Uterus (tissue), 4 donors: ENCODE results near the gene PSMC5. TPM values are rescaled to one million over a fixed set of nuclear protein-coding genes. Genes with fewer than 3 reads are reported as not detected.
"Not testable (repeated sequence)": the region's sequence is repeated elsewhere in the genome, so short reads cannot be mapped to it uniquely, and the experiment has no call there.

Experiments
- DNase-seq, 2 donors: peaks; one replicate each; pipeline ENCODE4 v3.0.0-alpha.2; 2019 to 2020
- H3K27ac ChIP-seq, 2 donors: fragments of 200-600 bp; sonication (generic); 1 replicate in 1 of 2; 2 replicates in 1 of 2; pipeline ENCODE4 v1.5.1; 2016 to 2018
- H3K27me3 ChIP-seq, 2 donors: fragments of 200-600 bp; sonication (generic); one replicate each; pipeline ENCODE4 v1.5.1; 2018 to 2019; ENCODE audit warnings: control low read depth in 1 of 2
- H3K36me3 ChIP-seq, 2 donors: fragments of 200-600 bp; sonication (generic); one replicate each; pipeline ENCODE4 v1.5.1; 2019; ENCODE audit warnings: control low read depth in 1 of 2
- H3K4me1 ChIP-seq, 2 donors: fragments of 200-600 bp; sonication (generic); one replicate each; pipeline ENCODE4 v1.5.1; 2018 to 2019; ENCODE audit warnings: control low read depth in 1 of 2
- H3K4me3 ChIP-seq, 2 donors: fragments of 200-600 bp; sonication (generic); 1 replicate in 1 of 2; 2 replicates in 1 of 2; pipeline ENCODE4 v1.5.1; 2018 to 2019; ENCODE audit warnings: mild to moderate bottlenecking in 1 of 2
- H3K9me3 ChIP-seq, 2 donors: fragments of 200-600 bp; sonication (generic); one replicate each; pipeline ENCODE4 v1.5.1; 2019; ENCODE audit warnings: control low read depth in 1 of 2
- CTCF ChIP-seq, 4 experiments: fragments of 200-600 bp in 2 of 4; fragments of 450-650 bp in 2 of 4; sonication (generic) in 2 of 4; IDR thresholded peaks; one replicate each; pipeline ENCODE4 v1.5.1; 2016 to 2019; ENCODE audit warnings: antibody characterized with exemption in 4 of 4, mild to moderate bottlenecking in 2 of 4, moderate library complexity in 1 of 4
- POLR2A ChIP-seq, 2 donors: fragments of 450-650 bp; IDR thresholded peaks; one replicate each; pipeline ENCODE4 v1.6.1; 2016; ENCODE audit warnings: antibody characterized with exemption in 2 of 2, mild to moderate bottlenecking in 1 of 2, moderate library complexity in 1 of 2
- intact Hi-C: fragments of 100-400 bp; cut with DNase I; formaldehyde crosslinking; loops from one replicate; pipeline ENCODE4 v1.15.1; 2023; ENCODE audit warnings: low total_unique reads
- total RNA-seq, 4 donors: library from RNA; depleted of rRNA in 3 of 4; stranded (reverse); fragments of >200 nt in 3 of 4; gene quantifications; one replicate each; pipeline versions ENCODE4 v1.1.0 to v1.2.4, GENCODE V29; 2014 to 2023
- donor health status: DM: yes; HTN: yes; CAD: no.

The PSMC5 gene
- total RNA-seq, 4 donors from 2014 or later, result 12.6 to 103 (median 40.2) TPM

- Histone ChIP-seq H3K36me3 (no peaks in the 10 kb centered on the region), H3K4me1 (no peaks in the 10 kb centered on the region), H3K4me3 (no peak overlapping the region), H3K9me3 (no peaks in the 10 kb centered on the region), H3K27me3 (no peaks in the 10 kb centered on the region), H3K27ac (no peak overlapping the region)
- DNase-seq, result no peak
- TF ChIP-seq CTCF (IDR thresholded peaks at IDR 0.05) (no peak), POLR2A (IDR thresholded peaks at IDR 0.05) (no peak)
- intact Hi-C loops, result no loop called here
Observed at GRCh38 chr17:63859257-63859656, 32.0 kb downstream of the PSMC5 start.

GRCh38 chr17:63866625-63867024 lies 39.4 kb downstream of the PSMC5 start:
- H3K9me3 ChIP-seq, H3K36me3 ChIP-seq, H3K4me3 ChIP-seq, H3K27me3 ChIP-seq, DNase-seq, H3K4me1 ChIP-seq, H3K27ac ChIP-seq, intact Hi-C loops: not testable (repeated sequence)

- H3K9me3 ChIP-seq, H3K36me3 ChIP-seq, H3K27me3 ChIP-seq, H3K4me1 ChIP-seq, H3K4me3 ChIP-seq, intact Hi-C loops, H3K27ac ChIP-seq, DNase-seq: not testable (repeated sequence)
Observed at GRCh38 chr17:63869491-63870291, 42.5 kb downstream of the PSMC5 start.

GRCh38 chr17:63870292-63870665 lies 43.0 kb downstream of the PSMC5 start:
- H3K27me3 ChIP-seq, H3K36me3 ChIP-seq, intact Hi-C loops, DNase-seq, H3K9me3 ChIP-seq, H3K4me3 ChIP-seq, H3K27ac ChIP-seq, H3K4me1 ChIP-seq: not testable (repeated sequence)

GRCh38 chr17:63871646-63872365 lies 44.6 kb downstream of the PSMC5 start:
- intact Hi-C loops, result not testable (repeated sequence)

GRCh38 chr17:63873577-63873976 lies 46.3 kb downstream of the PSMC5 start, which contains the start of gene CSH2:
Gene CSH2 (minus strand): TSS chr17:63873677. CDS start chr17:63873614, 63 bp downstream.
- H3K36me3 ChIP-seq, H3K4me3 ChIP-seq, H3K27me3 ChIP-seq, intact Hi-C loops, DNase-seq, H3K27ac ChIP-seq, H3K9me3 ChIP-seq, H3K4me1 ChIP-seq: not testable (repeated sequence)

More at GRCh38 chr17:63871646-63872365, 44.6 kb downstream of the PSMC5 start:
- not testable (repeated sequence) for H3K4me1 ChIP-seq, H3K27ac ChIP-seq, H3K36me3 ChIP-seq, H3K4me3 ChIP-seq, DNase-seq, H3K9me3 ChIP-seq, H3K27me3 ChIP-seq

GRCh38 chr17:63874061-63874626 lies 46.9 kb downstream of the PSMC5 start:
- DNase-seq, intact Hi-C loops, H3K27ac ChIP-seq, H3K4me3 ChIP-seq, H3K4me1 ChIP-seq, H3K9me3 ChIP-seq, H3K36me3 ChIP-seq, H3K27me3 ChIP-seq: not testable (repeated sequence)

- H3K4me1 ChIP-seq, DNase-seq, H3K36me3 ChIP-seq, H3K27me3 ChIP-seq, H3K9me3 ChIP-seq, H3K27ac ChIP-seq, intact Hi-C loops, H3K4me3 ChIP-seq: not testable (repeated sequence)
Observed at GRCh38 chr17:63874693-63875092, 47.5 kb downstream of the PSMC5 start.

GRCh38 chr17:63878413-63878812 lies 51.2 kb downstream of the PSMC5 start:
- H3K4me3 ChIP-seq, H3K9me3 ChIP-seq, H3K27ac ChIP-seq, H3K36me3 ChIP-seq, H3K4me1 ChIP-seq, DNase-seq, intact Hi-C loops, H3K27me3 ChIP-seq: not testable (repeated sequence)
